GF-D8 (cell line): Measurements from ENCODE around the gene NR1H4.
"Not testable (repeated sequence)": the region's sequence is repeated elsewhere in the genome, so short reads cannot be mapped to it uniquely, and the experiment has no call there.

Experiments used
- DNase-seq: peaks from one replicate; lab custom pipeline; 2025; lab: John Stamatoyannopoulos, UW

Gene NR1H4

DNA sequence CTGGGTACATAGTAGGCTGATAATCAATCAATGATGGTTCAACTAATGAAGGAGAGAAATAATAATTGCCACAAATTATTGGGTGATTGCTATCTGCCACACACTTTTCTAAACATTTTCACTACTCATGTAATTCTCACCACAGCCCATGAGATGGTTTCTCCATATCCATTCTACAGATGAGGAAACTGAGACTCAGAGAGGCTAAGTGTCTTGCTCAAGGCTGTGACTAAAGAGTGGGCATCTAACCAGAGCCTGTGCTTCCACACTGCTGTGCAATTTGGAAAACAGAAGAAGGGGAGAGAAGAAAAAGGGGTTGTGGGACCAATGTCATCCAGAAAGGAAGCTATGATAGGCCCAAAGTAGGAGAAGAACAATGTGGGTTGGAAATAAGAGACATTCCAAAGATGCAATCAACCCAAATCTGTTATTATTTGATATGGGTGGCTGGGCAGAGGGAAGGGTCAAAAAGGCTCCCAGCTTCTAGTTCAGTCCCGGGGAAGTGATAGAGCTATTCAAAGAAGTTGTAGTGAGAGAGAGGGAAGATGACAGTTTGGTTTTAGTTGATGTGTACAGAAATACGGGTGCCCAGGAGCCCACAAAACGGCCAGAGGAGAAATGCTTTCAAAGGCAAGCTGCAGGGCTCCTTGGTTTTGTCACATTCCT, 483 bp upstream of the NR1H4 start:
- DNase-seq = no peak

DNA sequence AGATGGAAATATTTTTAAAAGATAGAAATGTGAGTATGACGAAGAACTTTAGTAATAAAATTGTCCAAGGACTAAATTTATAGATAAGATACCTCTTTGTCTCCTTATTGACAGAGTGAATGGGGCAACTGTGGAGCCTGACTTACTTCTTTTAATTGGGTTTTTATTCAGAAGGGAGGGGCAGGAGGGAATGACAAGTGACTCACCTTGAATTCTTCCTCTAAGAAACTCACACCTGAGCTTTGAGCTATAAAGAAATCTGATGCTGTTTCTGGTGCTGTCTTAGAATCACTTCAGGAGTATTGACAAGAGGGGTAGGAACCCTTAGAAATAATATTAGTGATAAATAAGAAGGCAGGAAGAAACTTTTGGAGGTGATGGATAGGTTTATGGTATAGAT, 951 bp downstream of the NR1H4 start:
- DNase-seq = no peak

DNA sequence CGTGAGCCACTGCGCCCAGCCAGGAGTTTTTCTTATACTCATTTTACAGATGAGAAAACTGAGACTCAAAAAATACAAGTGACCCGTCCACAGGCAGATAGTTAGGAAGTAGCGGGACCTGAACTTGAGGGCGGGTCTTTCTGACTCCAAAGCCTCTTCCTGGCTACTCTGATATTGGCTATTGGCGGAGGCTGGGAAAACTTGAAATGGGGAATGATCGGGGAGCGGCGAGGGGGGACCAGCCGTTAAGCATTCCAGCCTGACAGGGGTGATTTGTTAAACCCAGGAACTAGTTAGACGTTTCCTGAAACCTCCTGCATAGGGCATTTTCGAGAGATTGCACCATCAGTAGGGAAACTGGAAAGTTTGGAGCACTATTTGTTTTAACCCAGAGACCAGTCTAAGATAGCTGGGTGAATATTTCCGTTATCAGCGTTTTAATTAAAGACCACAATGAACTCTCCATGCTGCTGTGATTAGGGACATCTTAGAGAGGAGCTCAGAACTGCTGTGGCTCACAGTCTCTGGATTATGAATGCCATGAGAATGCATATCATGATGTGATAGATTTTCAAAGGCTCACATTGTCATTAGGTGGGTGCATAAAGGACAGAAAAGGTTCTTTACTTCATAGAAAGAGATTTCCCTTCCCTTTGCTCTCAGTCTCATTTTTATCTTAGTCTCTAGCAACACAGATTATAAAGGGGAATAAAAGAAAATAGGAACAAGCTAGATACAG, 2.5 kb downstream of the NR1H4 start:
- DNase-seq = no peak

DNA sequence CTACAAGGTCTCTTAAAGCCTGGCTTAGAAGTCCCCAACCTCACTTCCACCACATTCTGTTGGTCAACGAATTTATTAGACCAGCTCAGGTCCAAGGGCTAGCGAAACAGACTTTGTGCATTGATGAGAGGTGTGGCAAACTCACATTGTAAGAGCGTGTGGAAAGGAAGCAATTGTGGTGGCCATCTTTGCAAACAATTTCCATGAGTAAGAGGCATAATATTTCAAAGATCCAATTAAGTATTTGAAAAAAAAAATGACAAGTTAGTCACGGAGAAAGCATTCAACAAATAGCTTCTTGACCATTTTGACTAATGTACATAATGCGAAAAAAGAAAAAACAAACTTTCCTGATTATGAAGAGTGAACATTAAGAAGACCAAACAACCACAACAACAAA, 7.4 kb downstream of the NR1H4 start:
- no peak for DNase-seq

DNA sequence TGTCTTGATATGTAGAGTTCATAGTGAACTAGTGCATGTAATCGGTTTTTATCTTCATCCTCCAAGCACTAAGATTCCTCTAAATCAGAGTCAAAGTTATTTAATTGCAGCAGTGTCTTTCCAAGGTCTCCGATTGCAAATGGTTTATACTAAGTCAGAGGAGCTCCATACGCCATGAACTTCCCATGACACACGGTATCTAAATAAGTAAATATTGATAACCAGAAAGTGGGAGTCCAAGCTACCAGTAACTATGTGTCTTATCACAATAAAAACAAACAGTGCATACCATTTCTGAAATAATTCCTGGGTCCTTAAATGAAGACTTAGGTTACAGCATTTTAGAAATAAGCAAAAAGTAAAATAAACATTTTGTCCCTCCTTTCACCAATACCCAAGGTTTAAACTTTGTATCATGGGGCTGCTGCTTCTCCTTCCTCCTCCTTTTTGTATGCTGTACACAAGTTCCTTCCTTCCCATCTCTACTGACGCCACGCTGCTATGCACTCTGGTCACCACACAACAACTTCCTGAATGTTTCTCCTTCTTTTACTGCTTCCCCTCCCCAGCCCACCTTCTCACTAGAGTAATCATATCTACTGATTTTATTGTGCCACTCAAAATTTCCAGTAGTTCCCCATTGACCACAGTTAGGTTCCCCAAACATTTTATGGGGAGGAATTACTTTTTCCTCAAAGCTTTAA, 10.7 kb downstream of the NR1H4 start:
- no peak for DNase-seq

- DNase-seq = no peak
Measured at GRCh38 chr12:100484891-100485471, 11.3 kb downstream of the NR1H4 start.

DNA sequence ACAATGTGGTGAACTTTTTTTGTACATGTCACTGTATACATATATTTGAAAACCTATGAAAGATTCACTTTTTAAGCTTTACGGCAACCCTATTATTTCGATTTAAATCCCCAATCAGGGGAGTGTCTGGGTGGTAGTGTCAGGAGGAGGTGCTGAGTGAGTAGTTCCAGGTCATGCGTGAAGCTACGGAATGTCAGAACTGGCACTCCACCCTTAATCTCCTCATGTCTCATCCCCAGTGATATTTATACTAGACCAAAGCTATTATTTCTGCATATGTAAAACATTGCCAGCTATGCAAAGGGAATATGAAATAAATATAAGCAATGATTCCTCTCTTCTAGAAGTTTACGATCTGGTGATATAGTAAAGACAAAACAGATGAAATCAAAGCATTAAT, 12.3 kb downstream of the NR1H4 start:
- DNase-seq = no peak

DNA sequence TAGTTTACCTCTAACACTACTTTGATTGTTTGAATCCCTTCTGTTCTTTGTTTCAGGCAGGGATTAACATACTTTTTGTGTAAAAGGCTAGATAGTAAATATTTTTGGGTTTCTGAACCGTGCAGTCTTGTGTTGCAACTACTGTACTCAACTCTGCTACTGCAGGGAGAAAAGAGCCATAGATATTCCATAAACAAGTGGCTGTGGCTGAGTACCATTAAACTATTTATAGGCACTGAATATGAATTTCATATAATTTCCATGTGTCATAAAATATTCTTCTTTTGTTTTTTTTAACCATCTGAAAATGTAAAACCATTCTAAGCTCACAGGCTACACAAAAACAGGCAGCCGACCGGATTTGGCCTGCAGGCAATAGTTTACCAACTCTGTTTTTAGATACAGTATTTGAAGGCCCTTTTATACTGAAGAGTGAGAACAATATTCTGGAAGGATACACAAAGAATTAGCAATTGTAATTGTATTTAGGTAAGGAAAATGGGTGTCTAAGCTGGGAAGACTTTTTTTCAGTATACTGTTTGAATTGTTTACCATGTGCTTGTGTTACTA, 15.7 kb downstream of the NR1H4 start:
- no peak for DNase-seq

GRCh38 chr12:100490056-100490455, 16.4 kb downstream of the NR1H4 start:
- no peak for DNase-seq

GRCh38 chr12:100491104-100491503, 17.4 kb downstream of the NR1H4 start:
- no peak for DNase-seq

GRCh38 chr12:100493396-100494012, 19.8 kb downstream of the NR1H4 start:
- DNase-seq = no peak

DNA sequence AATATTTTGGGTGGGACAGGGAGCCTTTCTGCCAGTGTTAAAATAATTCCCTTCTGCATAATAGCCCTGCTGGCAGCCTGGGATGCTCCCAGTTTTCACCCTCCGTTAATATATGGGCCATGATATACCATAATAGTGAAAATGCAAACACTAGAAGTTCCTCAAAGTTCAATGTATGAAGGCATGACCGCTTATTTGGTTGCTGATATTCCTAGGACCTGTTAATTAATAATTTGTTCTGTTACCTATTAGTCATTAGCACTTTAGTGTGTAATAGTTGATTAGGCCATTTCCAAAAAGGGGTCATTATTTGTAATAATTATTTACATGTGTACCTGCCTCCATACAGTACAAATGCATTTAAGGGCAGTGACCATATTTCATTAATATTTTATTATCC, 20.4 kb downstream of the NR1H4 start:
- no peak for DNase-seq

- no peak for DNase-seq
Measured at GRCh38 chr12:100494538-100494937, 20.9 kb downstream of the NR1H4 start.

GRCh38 chr12:100497105-100497795, 23.6 kb downstream of the NR1H4 start:
- DNase-seq = no peak

DNA sequence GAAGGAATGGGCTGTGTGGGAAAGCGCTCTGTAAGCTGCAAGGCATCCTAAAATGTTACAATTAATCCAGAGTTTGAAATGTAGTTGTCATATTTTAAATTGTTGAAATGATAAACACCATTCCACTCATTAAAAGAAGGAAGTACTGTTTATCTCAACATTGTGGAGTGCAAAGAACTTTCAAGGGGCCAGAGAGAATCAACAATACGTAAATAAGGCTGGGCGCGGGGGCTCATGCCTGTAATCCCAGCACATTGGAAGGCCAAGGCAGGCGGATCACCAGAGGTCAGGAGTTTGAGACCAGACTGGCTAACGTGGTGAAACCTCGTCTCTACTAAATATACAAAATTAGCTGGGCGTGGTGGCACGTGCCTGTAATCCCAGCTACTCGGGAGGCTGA, 24.5 kb downstream of the NR1H4 start:
- no peak for DNase-seq

DNA sequence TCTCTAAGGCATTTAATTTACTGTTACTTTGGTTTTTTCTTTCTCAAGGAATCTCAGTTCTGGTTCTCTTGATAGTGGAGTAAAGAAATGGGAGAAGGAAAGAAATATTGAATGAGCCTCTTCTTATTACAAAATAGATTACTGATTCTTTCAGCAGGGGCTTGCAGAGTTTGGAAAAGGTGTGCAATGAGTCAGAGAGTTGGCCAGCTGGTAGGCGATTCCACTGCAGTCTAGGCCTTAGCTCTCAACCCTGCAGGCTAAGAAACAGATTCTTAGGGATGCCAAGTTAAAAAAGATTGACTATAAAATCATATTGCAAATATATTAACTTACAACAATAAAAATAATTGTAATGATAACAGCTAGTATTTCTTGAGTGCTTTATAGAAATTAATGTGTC, 25.8 kb downstream of the NR1H4 start:
- DNase-seq = no peak

DNA sequence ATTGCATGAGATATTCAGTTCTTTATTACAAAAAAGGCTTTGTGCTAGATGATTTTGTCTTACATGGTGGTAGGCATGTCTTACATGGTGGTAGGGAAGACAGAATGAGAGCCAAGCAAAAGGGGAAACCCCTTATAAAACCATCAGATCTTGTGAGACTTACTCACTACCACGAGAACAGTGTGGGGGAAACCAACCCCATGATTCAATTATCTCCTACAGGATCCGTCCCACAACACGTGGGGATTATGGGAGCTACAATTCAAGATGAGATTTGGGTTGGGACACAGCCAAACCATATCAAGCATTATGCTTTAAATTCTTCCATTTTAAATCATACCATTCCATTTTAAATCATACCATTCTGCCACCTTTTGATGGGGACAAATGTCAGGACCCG, 29.1 kb downstream of the NR1H4 start:
- DNase-seq = not testable (repeated sequence)

DNA sequence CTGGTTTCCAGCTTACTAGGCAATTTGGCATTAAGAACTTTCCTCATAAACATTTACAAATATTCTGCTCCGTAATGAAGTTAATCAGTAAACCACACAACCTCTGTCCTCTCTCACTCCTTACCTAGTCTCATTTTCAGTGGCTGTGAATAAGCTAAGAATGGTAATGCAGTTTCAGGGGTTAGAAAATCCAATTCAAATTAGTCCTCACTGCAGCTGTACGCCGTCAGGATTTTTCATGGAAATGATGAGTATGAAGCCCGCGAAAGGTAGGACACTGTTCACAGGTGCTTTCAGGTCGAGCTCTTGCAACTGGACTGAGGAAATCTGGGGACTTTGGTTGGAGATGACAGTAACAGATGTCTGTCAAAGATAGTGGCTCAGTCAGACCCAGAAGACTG, 29.6 kb downstream of the NR1H4 start:
- no peak for DNase-seq

- DNase-seq = no peak
Measured at GRCh38 chr12:100504804-100505203, 31.1 kb downstream of the NR1H4 start.

- no peak for DNase-seq
Measured at GRCh38 chr12:100508751-100509150, 35.1 kb downstream of the NR1H4 start.

DNA sequence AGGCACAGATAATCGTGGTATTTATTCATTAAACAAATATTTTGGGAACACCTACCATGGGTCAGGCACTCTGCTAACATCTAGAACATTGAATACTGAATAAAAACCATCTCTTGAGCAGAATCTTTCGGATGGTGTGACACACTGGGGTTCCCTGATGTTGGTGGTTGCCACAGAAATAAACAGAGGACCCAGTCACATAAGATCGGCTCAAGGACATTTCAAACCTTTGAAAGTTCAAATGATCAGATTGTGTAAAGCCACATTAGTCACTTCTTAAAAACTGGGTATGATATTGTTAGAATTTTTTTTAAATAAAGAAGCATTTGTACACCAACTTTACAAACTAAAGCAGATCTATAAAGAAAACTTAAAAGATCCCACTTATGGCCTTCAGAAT, 39.0 kb downstream of the NR1H4 start:
- DNase-seq = no peak
